ENCODE measurements around the gene CYB561D2. TPM values are rescaled to one million over a fixed set of nuclear protein-coding genes. Genes with fewer than 3 reads are reported as not detected.

CYB561D2 gene
- total RNA-seq, 2 experiments from 2014 or later = 18.7 to 28.0 TPM

DNA sequence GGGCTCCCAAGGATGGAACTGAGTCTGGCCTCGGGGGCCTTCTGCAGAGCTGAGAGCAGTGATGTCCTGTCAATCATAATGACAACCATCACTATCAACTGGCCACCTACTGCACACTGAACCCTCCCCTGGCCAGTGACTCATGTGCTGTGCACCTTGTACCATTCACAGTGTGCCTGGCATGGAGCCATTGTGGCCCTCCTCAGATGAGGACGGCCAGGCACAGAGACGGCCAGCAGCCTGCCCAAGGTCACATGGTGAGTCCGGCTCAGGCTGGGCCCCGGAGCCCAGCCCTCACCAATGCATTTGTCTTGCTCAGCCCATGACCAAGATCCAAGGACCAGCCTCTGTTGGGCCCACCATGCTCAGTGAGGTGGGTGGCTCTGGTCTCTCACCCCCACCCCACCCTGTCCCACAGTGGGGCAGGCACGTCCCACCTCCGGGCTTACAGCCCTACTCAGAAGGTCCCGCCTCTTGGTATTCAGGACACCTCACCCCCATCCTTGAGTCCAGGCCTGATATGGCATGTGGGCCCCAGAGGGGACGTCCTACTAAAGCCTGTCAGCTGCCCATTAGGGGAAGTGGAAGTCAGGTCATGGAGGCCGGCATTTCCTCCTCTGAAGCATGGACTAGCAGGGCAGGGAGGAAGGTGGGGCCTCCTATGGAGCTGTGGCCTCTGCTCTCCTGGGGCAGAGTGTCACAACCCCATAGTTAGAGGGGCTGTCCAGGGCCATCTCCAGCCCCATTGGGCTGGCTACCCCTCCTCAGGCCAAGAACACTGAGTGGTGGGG, 44.6 kb downstream of the CYB561D2 start:
- H4K20me1 ChIP-seq (ENCODE audit: insufficient read depth, low read length) = no peaks in the 10 kb centered on the region
- TF ChIP-seq, protein P1, sequence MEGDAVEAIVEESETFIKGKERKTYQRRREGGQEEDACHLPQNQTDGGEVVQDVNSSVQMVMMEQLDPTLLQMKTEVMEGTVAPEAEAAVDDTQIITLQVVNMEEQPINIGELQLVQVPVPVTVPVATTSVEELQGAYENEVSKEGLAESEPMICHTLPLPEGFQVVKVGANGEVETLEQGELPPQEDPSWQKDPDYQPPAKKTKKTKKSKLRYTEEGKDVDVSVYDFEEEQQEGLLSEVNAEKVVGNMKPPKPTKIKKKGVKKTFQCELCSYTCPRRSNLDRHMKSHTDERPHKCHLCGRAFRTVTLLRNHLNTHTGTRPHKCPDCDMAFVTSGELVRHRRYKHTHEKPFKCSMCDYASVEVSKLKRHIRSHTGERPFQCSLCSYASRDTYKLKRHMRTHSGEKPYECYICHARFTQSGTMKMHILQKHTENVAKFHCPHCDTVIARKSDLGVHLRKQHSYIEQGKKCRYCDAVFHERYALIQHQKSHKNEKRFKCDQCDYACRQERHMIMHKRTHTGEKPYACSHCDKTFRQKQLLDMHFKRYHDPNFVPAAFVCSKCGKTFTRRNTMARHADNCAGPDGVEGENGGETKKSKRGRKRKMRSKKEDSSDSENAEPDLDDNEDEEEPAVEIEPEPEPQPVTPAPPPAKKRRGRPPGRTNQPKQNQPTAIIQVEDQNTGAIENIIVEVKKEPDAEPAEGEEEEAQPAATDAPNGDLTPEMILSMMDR (conservative IDR thresholded peaks at IDR 0.05; ENCODE audit: low read length) = no peak
- no peak for TF ChIP-seq EZH2phosphoT487 (IDR thresholded peaks at IDR 0.05; ENCODE audit: borderline replicate concordance, low read depth, low read length)
- intact Hi-C loops (cut with micrococcal nuclease; ENCODE audit: unreplicated experiment) = no loop called here
- no peaks in the 10 kb centered on the region for H3K9me3 ChIP-seq (ENCODE audit: low read length)
- CTCF ChIA-PET (ENCODE audit: unreplicated experiment) = no interaction called here
- H3K9me2 ChIP-seq (ENCODE audit: insufficient read depth, low read length) = no peaks in the 10 kb centered on the region
- POLR2A ChIA-PET = no interaction called here
- H3K4me2 ChIP-seq (ENCODE audit: low read length) = no peak overlapping the region
- no peak overlapping the region for H3K27ac ChIP-seq (ENCODE audit: low read depth, low read length, poor library complexity, severe bottlenecking)
- no peaks in the 10 kb centered on the region for H3K36me3 ChIP-seq (ENCODE audit: insufficient read depth, low read length)
- no peak for DNase-seq (ENCODE audit: low spot score)
- no peak overlapping the region for H2AFZ ChIP-seq (ENCODE audit: low read length)
- H3K4me1 ChIP-seq (ENCODE audit: insufficient read depth, low read length, poor library complexity, severe bottlenecking) = no peaks in the 10 kb centered on the region
- no TSS peak for BruUV-seq (replicated peaks)
- H3K79me2 ChIP-seq (ENCODE audit: insufficient read depth, low read depth, low read length) = no peaks in the 10 kb centered on the region
- H3K4me3 ChIP-seq (ENCODE audit: low read depth, low read length, poor library complexity, severe bottlenecking) = no peak overlapping the region

DNA sequence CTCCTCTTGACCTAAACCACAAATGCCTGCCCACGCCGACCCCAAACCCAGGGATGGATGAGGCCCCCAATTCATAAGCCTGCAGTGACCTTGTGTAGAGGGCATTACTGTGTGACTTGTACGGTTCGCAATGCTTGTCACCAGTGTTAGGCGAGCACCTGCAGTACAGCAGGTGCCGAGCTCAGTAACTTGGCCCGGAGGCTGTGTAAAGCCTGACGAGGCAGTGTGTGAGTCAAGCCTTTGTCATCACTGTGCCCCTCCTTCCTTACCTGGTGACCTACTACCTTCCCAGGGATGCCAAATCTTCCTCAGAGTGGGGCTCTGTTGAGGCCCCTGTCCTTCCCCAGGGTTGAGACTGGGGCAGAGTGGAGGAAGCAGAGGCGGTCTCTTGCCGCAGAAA, 45.8 kb downstream of the CYB561D2 start:
- Histone ChIP-seq H2AFZ (ENCODE audit: low read length) (no peak overlapping the region), H3K79me2 (ENCODE audit: insufficient read depth, low read depth, low read length) (no peaks in the 10 kb centered on the region), H3K9me2 (ENCODE audit: insufficient read depth, low read length) (no peaks in the 10 kb centered on the region), H3K4me3 (ENCODE audit: low read depth, low read length, poor library complexity, severe bottlenecking) (no peak overlapping the region), H3K4me2 (ENCODE audit: low read length) (no peak overlapping the region), H3K36me3 (ENCODE audit: insufficient read depth, low read length) (no peaks in the 10 kb centered on the region), H3K4me1 (ENCODE audit: insufficient read depth, low read length, poor library complexity, severe bottlenecking) (no peaks in the 10 kb centered on the region), H3K9me3 (ENCODE audit: low read length) (no peaks in the 10 kb centered on the region), H4K20me1 (ENCODE audit: insufficient read depth, low read length) (no peaks in the 10 kb centered on the region), H3K27ac (ENCODE audit: low read depth, low read length, poor library complexity, severe bottlenecking) (no peak overlapping the region)
- CTCF ChIA-PET (ENCODE audit: unreplicated experiment) = no interaction called here
- POLR2A ChIA-PET = interaction anchor here (0.6 to 0.8 kb wide), 2 partner anchors 142 to 317 kb away, joined by 3 read pairs; no protein-coding TSS in a partner anchor
- BruUV-seq (replicated peaks) = no TSS peak
- TF ChIP-seq, protein P1 (conservative IDR thresholded peaks at IDR 0.05; ENCODE audit: low read length) = no peak
- no peak for TF ChIP-seq EZH2phosphoT487 (IDR thresholded peaks at IDR 0.05; ENCODE audit: borderline replicate concordance, low read depth, low read length)
- intact Hi-C loops (cut with micrococcal nuclease; ENCODE audit: unreplicated experiment) = no loop called here
- no peak for DNase-seq (ENCODE audit: low spot score)

DNA sequence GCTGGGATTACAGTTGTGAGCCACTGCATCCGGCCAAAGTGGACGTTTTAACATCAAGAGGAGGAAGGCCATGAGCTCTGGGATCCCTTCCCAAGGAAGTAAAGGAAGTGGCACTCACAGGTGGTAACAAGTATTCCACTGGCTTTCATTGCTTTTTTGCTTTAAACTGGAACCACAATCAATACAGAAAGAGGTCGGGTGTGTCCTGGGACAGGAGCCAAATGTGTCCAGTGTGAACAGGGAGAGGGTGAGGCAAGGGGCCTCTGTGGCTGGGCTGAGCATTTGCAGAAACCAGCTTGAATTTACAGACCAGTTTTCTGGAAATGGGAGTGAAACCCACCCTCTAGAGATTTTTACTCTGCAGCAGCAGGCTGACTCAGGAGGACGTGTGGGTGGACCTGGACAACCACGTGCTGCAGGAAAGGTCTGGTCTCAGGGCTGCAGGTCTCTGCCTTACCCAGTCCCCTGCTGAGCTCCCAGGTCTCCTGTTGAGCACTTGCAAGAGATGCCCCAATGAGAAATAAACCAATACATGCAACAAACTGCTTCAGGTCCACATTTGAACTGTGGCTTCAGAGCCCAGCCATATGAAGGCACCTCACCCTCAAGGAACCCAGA, 51.4 kb downstream of the CYB561D2 start:
- no peaks in the 10 kb centered on the region for H3K79me2 ChIP-seq (ENCODE audit: insufficient read depth, low read depth, low read length)
- no peak for DNase-seq (ENCODE audit: low spot score)
- TF ChIP-seq, protein P1 (conservative IDR thresholded peaks at IDR 0.05; ENCODE audit: low read length) = no peak
- no peak for TF ChIP-seq EZH2phosphoT487 (IDR thresholded peaks at IDR 0.05; ENCODE audit: borderline replicate concordance, low read depth, low read length)
- no TSS peak for BruUV-seq (replicated peaks)
- H2AFZ ChIP-seq (ENCODE audit: low read length) = no peak overlapping the region
- ChIA-PET CTCF (ENCODE audit: unreplicated experiment) (no interaction called here), POLR2A (no interaction called here)
- H3K36me3 ChIP-seq (ENCODE audit: insufficient read depth, low read length) = no peaks in the 10 kb centered on the region
- H4K20me1 ChIP-seq (ENCODE audit: insufficient read depth, low read length) = no peaks in the 10 kb centered on the region
- H3K4me1 ChIP-seq (ENCODE audit: insufficient read depth, low read length, poor library complexity, severe bottlenecking) = no peaks in the 10 kb centered on the region
- H3K4me2 ChIP-seq (ENCODE audit: low read length) = no peak overlapping the region
- intact Hi-C loops (cut with micrococcal nuclease; ENCODE audit: unreplicated experiment) = no loop called here
- H3K27ac ChIP-seq (ENCODE audit: low read depth, low read length, poor library complexity, severe bottlenecking) = no peak overlapping the region
- H3K9me3 ChIP-seq (ENCODE audit: low read length) = no peaks in the 10 kb centered on the region
- H3K4me3 ChIP-seq (ENCODE audit: low read depth, low read length, poor library complexity, severe bottlenecking) = no peak overlapping the region
- no peaks in the 10 kb centered on the region for H3K9me2 ChIP-seq (ENCODE audit: insufficient read depth, low read length)
